Endothelial cell of umbilical vein (primary cell): ENCODE data around the gene ATP5IF1. TPM values are rescaled to one million over a fixed set of nuclear protein-coding genes. Genes with fewer than 3 reads are reported as not detected.

Experiments used
- BruUV-seq: library from RNA; stranded (reverse); fragments of 400-500 nt; replicated peaks from 2 replicates; lab custom pipeline; 2021; lab: Mats Ljungman, UMichigan
- CTCF ChIA-PET: fragments of 300-600, 350-600 bp; sonication (Branson Sonifier 250); formaldehyde crosslinking; loops from one replicate; lab custom pipeline; 2021; ENCODE audit warnings: antibody characterized with exemption, inconsistent platforms; lab: Charles Lee
- POLR2A ChIA-PET: fragments of 300-600, 350-600 bp; sonication (Branson Sonifier 250); formaldehyde crosslinking; loops from one replicate; lab custom pipeline; 2021; ENCODE audit warnings: antibody characterized with exemption, inconsistent platforms; lab: Charles Lee
- DNase-seq: peaks from one replicate; pipeline ENCODE4 v3.0.0-alpha.2; 2011; ENCODE audit warnings: low read depth, low spot score
- FAIRE-seq: peaks from 2 replicates; lab custom pipeline; 2011; peaks lifted over from hg19 to GRCh38; lab: Jason Lieb, UNC
- H2AFZ ChIP-seq: 2 replicates; pipeline ENCODE4 v1.6.0; 2012; ENCODE audit warnings: low read depth, low read length, control low read depth, inconsistent platforms
- H3K27ac ChIP-seq: 2 replicates; pipeline ENCODE4 v1.5.1; 2011; ENCODE audit warnings: low read depth, mild to moderate bottlenecking, control low read depth, low read length, moderate library complexity; ENCODE audit not compliant: insufficient read depth
- H3K27me3 ChIP-seq, 2 experiments: 2 replicates each; pipeline versions ENCODE4 v1.6.0 to v1.6.1; 2011; ENCODE audit warnings: low read length in 2 of 2, mixed read lengths in 1 of 2; ENCODE audit not compliant: control insufficient read depth in 2 of 2, insufficient read depth in 2 of 2
- H3K36me3 ChIP-seq, 2 experiments: 2 replicates in 1 of 2; 3 replicates in 1 of 2; pipeline ENCODE4 v1.5.1; 2011; ENCODE audit warnings: low read length in 2 of 2, mild to moderate bottlenecking in 1 of 2, moderate library complexity in 1 of 2; ENCODE audit not compliant: control insufficient read depth in 2 of 2, insufficient read depth in 2 of 2; ENCODE audit errors: extremely low read depth in 1 of 2
- H3K4me1 ChIP-seq: 3 replicates; pipeline ENCODE4 v1.5.1; 2011; ENCODE audit warnings: mild to moderate bottlenecking, low read length; ENCODE audit not compliant: control insufficient read depth, insufficient read depth; ENCODE audit errors: extremely low read depth
- H3K4me2 ChIP-seq: 2 replicates; pipeline ENCODE4 v1.6.1; 2011; ENCODE audit warnings: low read length, control low read depth, mixed read lengths; ENCODE audit not compliant: insufficient read depth
- H3K4me3 ChIP-seq, 3 experiments: fragments of 200-600 bp in 1 of 3; sonication (generic), shearing (Covaris generic) in 1 of 3; replicated peaks in 1 of 3; 2 replicates each; pipeline ENCODE4 v1.5.1; 2011 to 2016; ENCODE audit warnings: control low read depth in 3 of 3, low read length in 3 of 3, mild to moderate bottlenecking in 2 of 3, inconsistent platforms in 1 of 3, low read depth in 1 of 3, moderate library complexity in 1 of 3; ENCODE audit not compliant: insufficient read depth in 1 of 3
- H3K79me2 ChIP-seq: 2 replicates; pipeline ENCODE4 v1.6.0; 2012; ENCODE audit warnings: low read length, inconsistent platforms; ENCODE audit not compliant: control insufficient read depth, insufficient read depth
- H3K9ac ChIP-seq: replicated peaks from 2 replicates; pipeline ENCODE3; 2011; ENCODE audit warnings: low read length, control low read depth; ENCODE audit not compliant: insufficient read depth; ENCODE audit errors: extremely low read depth
- H3K9me1 ChIP-seq: replicated peaks from 3 replicates; pipeline ENCODE4 v1.6.0; 2011; ENCODE audit warnings: mild to moderate bottlenecking, low read length; ENCODE audit not compliant: control insufficient read depth, insufficient read depth; ENCODE audit errors: extremely low read depth
- H3K9me3 ChIP-seq: replicated peaks from 2 replicates; pipeline ENCODE4 v1.5.1; 2012; ENCODE audit warnings: low read length, inconsistent platforms; ENCODE audit not compliant: control insufficient read depth, insufficient read depth
- H4K20me1 ChIP-seq: replicated peaks from 2 replicates; pipeline ENCODE3; 2011; ENCODE audit warnings: mild to moderate bottlenecking, low read length; ENCODE audit not compliant: control insufficient read depth, insufficient read depth; ENCODE audit errors: extremely low read depth
- CTCF ChIP-seq, 2 donors: IDR thresholded peaks; 1 replicate in 1 of 2; 2 replicates in 1 of 2; pipeline ENCODE4 v1.5.1; 2011; ENCODE audit warnings: low read length in 2 of 2, mild to moderate bottlenecking in 2 of 2, moderate library complexity in 2 of 2, control low read depth in 1 of 2, inconsistent platforms in 1 of 2, low read depth in 1 of 2; ENCODE audit not compliant: insufficient read depth in 1 of 2; ENCODE audit errors: extremely low read depth in 1 of 2
- EZH2 ChIP-seq: IDR thresholded peaks from 2 replicates; pipeline ENCODE4 v1.6.1; 2012; ENCODE audit warnings: borderline replicate concordance, low read depth, mild to moderate bottlenecking, moderate library complexity, low read length, inconsistent platforms; ENCODE audit not compliant: severe bottlenecking
- FOS ChIP-seq: IDR thresholded peaks from 2 replicates; pipeline ENCODE4 v1.6.1; 2011; ENCODE audit warnings: mild to moderate bottlenecking, low read length, moderate library complexity, borderline replicate concordance; ENCODE audit not compliant: insufficient read depth
- GATA2 ChIP-seq: IDR thresholded peaks from 2 replicates; pipeline ENCODE4 v1.7.0; 2011; ENCODE audit warnings: low read depth, mild to moderate bottlenecking, moderate library complexity, mixed read lengths, low read length; ENCODE audit not compliant: insufficient read length, insufficient read depth
- JUN ChIP-seq: IDR thresholded peaks from 2 replicates; pipeline ENCODE4 v1.6.1; 2011; ENCODE audit warnings: borderline replicate concordance, low read depth; ENCODE audit not compliant: insufficient read length, insufficient read depth
- MAX ChIP-seq: IDR thresholded peaks from 2 replicates; pipeline ENCODE4 v1.6.1; 2011; ENCODE audit not compliant: insufficient read depth, insufficient read length
- MYC ChIP-seq: IDR thresholded peaks from one replicate; pipeline ENCODE4 v1.6.1; 2011; ENCODE audit warnings: mild to moderate bottlenecking, low read depth, low read length
- POLR2A ChIP-seq: IDR thresholded peaks from 2 replicates; pipeline ENCODE4 v1.6.1; 2012; ENCODE audit warnings: low read depth, mild to moderate bottlenecking, control low read depth, low read length
- POLR2AphosphoS5 ChIP-seq: IDR thresholded peaks from 2 replicates; pipeline ENCODE4 v1.6.1; 2012; ENCODE audit warnings: low read depth, mild to moderate bottlenecking, control low read depth, low read length, moderate library complexity; ENCODE audit not compliant: insufficient read depth
- dilution Hi-C: fragments of 300-500 bp; cut with MboI; formaldehyde crosslinking; loops from one replicate; pipeline ENCODE4 v1.15.0; 2019; ENCODE audit warnings: low sequenced_read_pairs; ENCODE audit not compliant: extremely low pct_ligation_motif_present
- intact Hi-C: fragments of 100-400 bp; cut with micrococcal nuclease; formaldehyde crosslinking; loops from one replicate; pipeline ENCODE4 v1.10.0; 2022
- polyA plus RNA-seq, 4 experiments: library from polyadenylated mRNA; depleted of rRNA in 3 of 4; stranded (reverse) in 3 of 4; unstranded in 1 of 4; fragments of >200 nt; gene quantifications; 2 replicates each; pipeline versions ENCODE4 v1.2.1 to v1.2.3, GENCODE V29; 2011 to 2012; ENCODE audit warnings: missing spikeins in 1 of 4
- total RNA-seq: library from RNA; stranded (reverse); gene quantifications from 2 replicates; pipeline ENCODE4 v1.2.3, GENCODE V29; 2021

The ATP5IF1 gene
- total and polyA plus RNA-seq, 2 donors (not counting 3 experiments of a cell fraction or from before 2014, with no cell fraction given), result 133 to 243 TPM

- dilution Hi-C loops (no loop called here), intact Hi-C loops (loop anchor here (1.0 to 10.0 kb wide), 4 partner anchors 118 to 351 kb away; no protein-coding TSS in a partner anchor)
- DNase-seq (no peak), FAIRE-seq (no peak)
- Histone ChIP-seq H3K27ac (no peak overlapping the region), H4K20me1 (no peaks in the 10 kb centered on the region), H2AFZ (no peak overlapping the region), H3K9me3 (no peaks in the 10 kb centered on the region), H3K4me3 (no peak overlapping the region), H3K9me1 (no peaks in the 10 kb centered on the region), H3K4me2 (no peak overlapping the region), H3K9ac (no peak overlapping the region), H3K27me3 (no peaks in the 10 kb centered on the region), H3K4me1 (no peaks in the 10 kb centered on the region), H3K79me2 (peaks cover 3% of the 10 kb centered on the region), H3K36me3 (peaks cover 9 to 10% of the 10 kb centered on the region in 2 experiments)
- TF ChIP-seq MAX (no peak), EZH2 (no peak), JUN (no peak), CTCF (IDR thresholded peaks at IDR 0.05; ENCODE audit: extremely low read depth in 1 of 2, insufficient read depth in 1 of 2, low read depth in 1 of 2, low read length in 2 of 2) (no peak), GATA2 (no peak), POLR2AphosphoS5 (no peak), FOS (no peak), MYC (no peak), POLR2A (no peak)
- no TSS peak for BruUV-seq
- ChIA-PET CTCF (interaction anchor here (0.6 to 7.9 kb wide), 41 partner anchors 8 to 393 kb away, joined by 3 to 397 read pairs (median 5); partner anchors contain the start of gene EYA3), POLR2A (interaction anchor here (1.6 kb wide), 1 partner anchor 118 kb away, joined by 4 read pairs; no protein-coding TSS in a partner anchor)
Measured at GRCh38 chr1:28209700-28210099, 26.2 kb upstream of the ATP5IF1 start.
